Stimulated activated CD4-positive, alpha-beta T cell treated with anti-CD3 and anti-CD28 coated beads, Interleukin-1b, Interleukin-23, amount 100 ng/mL, for 24 hours (primary cell): ENCODE results near the gene CCDC178.

ENCODE experiments used
- DNase-seq, 4 experiments: peaks; one replicate each; pipeline ENCODE4 v3.0.0-alpha.2; 2020; ENCODE audit warnings: low read depth in 4 of 4, low spot score in 1 of 4

The CCDC178 gene

GRCh38 chr18:32920796-32921787 is 519.4 kb downstream of the CCDC178 start:
- DNase-seq: no peak

- no peak for DNase-seq
Observed at GRCh38 chr18:32919799-32920198, 520.7 kb downstream of the CCDC178 start.

DNA sequence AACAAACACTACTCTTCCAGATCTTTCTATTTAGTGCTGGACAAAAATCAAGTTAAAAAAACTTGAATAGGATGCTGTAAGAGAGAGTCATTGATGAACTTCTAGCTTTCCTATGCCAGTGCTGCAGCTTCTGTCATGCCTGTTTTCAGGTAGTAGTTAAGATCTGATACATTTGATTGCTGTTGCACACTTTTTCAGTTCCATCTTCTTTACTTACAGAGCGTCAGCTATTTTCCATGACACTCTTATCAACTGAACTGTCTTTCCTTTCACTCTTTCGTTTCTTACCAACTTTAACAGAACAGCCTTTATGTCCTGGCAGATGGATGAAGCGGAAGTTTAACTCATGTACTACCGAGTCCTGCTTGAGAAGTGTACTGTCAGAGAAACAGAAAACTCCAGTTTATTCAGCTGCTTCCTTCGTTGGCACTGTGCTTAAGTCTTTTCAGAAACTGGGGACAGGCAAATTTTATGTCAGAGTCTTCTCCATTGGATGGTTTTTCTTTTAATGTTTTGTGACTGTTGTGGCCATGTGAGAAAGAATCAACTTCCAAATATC is 521.8 kb downstream of the CCDC178 start:
- no peak for DNase-seq

DNA sequence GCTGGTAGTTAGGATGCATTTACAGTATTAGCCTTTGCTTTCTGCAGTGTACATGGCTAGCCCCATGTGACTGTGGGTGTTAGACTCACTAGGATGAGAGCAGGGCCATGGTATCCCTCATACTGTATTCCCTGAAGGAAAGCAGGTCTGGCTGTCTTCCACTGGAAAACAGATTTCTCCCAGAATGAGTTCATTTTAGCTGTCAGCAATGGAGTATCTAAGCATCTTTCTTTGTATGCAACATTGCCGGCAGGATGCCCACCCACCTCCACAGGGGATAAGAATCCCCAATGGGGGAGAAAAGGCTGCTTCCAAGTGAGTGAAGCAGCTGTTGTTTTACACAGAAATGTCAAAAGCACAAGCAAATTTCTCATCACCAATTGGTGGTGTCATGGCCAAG is 525.0 kb downstream of the CCDC178 start:
- DNase-seq: no peak

DNA sequence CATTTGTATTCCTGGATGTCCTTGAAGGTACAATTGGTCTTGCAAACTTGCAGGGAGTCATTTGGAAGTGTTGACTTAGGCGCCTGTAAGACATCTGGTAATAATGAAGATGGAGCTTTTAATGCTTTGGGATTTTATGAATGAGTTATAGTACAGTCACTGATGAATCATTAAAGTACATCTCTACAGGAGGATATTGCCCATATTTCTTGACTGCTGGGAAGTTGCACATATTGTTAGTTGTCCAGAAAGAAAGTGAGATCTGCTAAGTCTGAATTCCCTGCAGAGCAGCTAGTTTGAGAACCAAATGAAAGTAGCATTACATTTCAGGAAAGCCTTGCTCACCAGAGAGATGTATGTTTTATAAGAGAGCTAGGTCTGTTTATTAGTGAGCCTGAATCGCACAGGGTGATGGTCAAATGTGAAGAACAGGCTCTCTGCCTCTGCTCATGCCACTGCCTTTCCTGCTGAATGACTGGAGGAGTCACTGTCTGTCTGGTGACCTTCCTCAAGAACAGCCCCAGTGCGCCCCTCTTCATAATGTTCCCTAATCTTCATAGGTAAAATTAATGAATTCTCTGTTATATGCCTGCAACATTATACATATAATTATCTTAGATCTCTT is 528.7 kb downstream of the CCDC178 start:
- no peak for DNase-seq

- DNase-seq: no peak
Observed at GRCh38 chr18:32910694-32911296, 529.7 kb downstream of the CCDC178 start.

GRCh38 chr18:32909798-32910561 is 530.5 kb downstream of the CCDC178 start:
- no peak for DNase-seq

DNA sequence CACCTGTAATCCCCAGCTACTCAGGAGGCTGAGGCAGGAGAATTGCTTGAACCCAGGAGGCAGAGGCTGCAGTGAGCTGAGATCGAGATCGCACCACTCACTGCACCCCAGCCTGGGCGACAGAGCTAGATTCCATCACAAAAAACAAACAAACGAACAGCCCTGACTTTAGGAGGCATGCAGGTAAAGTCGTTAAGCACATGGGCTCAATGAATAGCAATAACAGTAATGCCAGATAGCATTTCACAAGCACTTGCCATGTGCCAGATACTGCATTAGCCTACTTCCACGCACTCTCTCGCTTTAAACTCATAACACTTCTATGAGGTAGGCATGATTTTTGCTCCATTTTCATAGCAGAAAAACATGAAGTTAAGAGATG is 532.1 kb downstream of the CCDC178 start:
- no peak for DNase-seq

GRCh38 chr18:32907648-32908423 is 532.7 kb downstream of the CCDC178 start:
- DNase-seq: no peak

- no peak for DNase-seq
Observed at GRCh38 chr18:32907311-32907585, 533.3 kb downstream of the CCDC178 start.

DNA sequence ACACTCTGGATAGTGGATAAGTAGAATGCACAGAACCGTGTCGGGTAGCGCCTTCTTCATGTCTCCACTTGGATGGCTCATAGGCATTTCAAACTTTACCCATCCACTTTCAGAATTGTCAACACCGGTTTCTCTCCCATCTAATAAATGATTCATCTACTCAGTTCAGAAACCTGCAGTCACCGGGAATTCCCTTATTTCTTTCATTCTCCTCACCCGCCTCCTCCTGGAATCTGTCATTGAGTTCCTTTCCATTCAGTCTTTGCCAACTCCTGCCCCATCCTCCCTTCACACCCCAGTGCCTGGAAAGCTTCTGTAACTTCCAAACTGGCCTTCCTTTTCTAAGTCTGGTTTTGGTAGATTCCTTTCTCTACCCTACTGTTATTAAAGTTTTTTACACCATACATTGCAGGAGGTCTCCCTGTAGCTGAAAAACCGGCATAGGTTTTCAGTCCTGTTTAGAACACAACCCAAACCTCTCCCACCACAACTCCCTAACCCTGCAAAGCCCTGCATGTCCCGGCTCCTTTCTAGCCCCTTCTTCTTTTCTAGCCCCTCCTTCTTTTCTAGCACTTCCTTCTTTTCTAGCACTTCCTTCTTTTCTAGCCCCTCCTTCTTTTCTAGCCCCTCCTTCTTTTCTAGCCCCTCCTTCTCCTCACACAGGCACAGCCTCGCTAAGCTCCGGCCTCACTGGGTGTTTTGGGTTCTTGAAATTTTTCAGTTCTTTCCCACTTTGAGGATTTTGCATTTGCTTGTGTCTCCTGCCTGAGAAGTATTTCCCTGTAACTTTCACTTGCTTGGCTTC is 533.8 kb downstream of the CCDC178 start:
- no peak for DNase-seq

DNA sequence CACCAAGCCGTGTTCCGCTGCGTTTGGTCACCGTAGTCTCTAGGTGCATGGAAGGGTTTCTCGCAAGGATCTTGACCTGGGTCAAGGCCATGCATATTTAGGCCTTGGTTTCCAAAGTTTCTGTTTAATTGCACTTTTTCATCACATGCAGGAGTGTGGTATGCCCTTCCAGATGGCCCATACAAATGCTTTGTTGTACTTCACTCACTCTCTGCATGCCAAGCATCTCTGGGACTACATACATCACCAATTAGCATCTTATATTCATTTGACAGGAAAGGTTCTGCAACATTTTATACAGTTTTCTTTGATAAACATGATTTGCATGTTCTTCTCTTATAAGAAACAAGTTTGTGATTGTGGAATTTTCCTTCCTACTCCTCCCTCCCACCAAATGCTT is 534.9 kb downstream of the CCDC178 start:
- no peak for DNase-seq

DNA sequence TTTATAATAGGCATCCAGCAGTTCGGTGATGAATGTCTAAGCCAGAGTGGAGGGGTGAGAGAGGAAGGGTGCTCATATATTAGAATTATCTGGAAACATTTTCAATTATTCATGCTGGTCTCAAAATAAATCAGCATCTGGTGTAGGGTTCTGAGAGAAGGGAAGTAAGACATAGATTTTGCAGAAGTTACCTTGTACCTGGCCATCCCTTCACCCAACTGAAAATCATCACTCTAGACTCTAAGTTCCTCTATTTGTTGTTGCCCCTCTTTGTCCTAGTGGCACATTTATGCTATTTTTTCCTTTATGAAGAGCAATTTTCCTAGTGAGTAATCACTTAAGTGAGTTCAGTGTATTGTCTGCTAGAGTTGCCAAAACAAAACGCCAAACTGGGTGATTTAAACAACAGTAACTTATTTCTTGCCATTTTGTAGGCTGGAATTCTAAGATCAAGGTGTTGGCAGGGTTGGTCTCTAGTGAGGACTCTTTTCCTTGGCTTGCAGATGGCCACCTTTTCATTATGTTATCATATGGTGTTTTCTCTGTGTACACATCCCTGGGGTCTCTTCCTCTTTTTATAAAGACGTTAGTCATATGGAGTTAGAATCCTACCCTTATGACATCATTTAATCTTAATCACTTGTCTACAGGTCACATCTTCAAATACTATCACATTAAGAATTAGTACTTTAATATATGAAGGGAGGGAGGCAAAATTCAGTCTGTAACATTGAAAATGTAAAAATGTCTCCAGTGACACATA is 537.8 kb downstream of the CCDC178 start:
- no peak for DNase-seq

- DNase-seq: no peak
Observed at GRCh38 chr18:32899819-32900218, 540.7 kb downstream of the CCDC178 start.

GRCh38 chr18:32896776-32897547 is 543.6 kb downstream of the CCDC178 start:
- DNase-seq: no peak

DNA sequence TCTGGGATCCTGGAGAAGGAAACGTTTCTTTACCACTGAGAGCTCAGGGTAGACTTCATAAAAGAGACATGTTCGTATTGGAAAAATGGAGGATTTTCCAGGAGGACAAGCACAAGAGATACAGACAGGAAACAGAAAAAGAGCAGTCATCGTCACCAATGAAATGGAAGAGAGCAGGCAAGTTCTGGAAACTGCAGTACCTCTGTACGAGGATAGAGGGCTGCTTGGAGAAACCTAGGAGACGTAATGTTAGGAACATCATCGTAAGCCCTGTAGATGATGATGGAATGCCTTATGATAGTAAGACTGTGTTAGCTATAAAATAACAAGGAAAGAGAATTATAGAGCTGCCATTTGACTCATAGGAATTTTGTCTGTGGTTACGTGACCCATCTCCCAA is 546.6 kb downstream of the CCDC178 start:
- DNase-seq: no peak

DNA sequence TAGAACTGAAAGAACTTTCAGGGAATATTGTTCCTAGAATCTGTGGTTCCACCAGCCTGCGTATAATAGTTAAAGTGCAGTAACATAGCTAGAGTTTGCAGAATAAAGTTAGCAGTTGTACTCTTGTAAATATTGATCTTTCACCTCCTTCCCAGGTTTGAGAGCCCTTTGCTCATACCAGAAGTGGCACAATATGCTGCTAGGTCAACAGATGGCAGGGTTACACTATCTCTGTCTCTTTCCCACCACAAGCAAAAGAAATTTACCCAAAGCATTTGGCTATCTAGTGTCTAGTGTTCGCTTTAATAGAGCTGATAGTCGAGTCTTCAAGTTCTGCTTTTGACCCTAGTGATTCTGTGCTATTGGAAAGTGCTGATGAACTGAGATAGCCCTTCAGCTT is 548.7 kb downstream of the CCDC178 start:
- no peak for DNase-seq

GRCh38 chr18:32891130-32891529 is 549.4 kb downstream of the CCDC178 start:
- DNase-seq: no peak
